Activated CD8-positive, alpha-beta memory T cell treated with anti-CD3 and anti-CD28 coated beads, Interleukin-2, amount 50 U/mL, for 1 hour (primary cell): ENCODE data around the gene PCSK2.

Source experiments
- DNase-seq: peaks from one replicate; pipeline ENCODE4 v3.0.0-alpha.2; 2020; ENCODE audit errors: extremely low read depth

The PCSK2 gene

DNA sequence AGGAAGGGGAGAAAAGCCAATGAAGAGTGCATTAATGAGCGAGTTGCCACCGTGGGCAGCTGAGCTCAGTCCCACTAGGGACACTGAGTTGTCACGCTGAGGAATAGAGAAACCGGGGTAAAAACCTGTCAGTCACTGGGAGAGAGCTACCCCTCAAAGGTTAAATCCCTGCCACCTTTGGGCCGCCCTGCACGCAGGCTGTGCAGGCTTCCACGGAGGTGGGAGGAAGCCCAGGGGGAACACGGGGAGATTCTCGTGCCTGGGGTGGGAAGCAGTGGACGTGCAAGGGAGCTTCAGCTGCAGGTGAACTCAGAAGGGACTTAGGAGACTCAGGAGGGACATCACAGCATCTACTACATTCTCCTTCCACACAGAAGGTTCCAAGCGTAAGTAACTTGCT is 253.9 kb downstream of the PCSK2 start:
- DNase-seq: no peak

DNA sequence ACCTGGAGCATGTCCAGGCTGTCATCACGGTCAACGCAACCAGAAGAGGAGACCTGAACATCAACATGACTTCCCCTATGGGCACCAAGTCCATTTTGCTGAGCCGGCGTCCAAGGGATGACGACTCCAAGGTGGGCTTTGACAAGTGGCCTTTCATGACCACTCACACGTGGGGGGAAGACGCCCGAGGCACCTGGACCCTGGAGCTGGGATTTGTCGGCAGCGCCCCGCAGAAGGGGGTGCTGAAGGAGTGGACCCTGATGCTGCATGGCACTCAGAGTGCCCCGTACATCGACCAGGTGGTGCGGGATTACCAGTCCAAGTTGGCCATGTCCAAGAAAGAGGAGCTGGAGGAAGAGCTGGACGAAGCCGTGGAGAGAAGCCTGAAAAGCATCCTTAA is 254.8 kb downstream of the PCSK2 start:
- no peak for DNase-seq

GRCh38 chr20:17482536-17482935 is 255.7 kb downstream of the PCSK2 start:
- no peak for DNase-seq

- DNase-seq: no peak
Observed at GRCh38 chr20:17485017-17485416, 258.2 kb downstream of the PCSK2 start.

DNA sequence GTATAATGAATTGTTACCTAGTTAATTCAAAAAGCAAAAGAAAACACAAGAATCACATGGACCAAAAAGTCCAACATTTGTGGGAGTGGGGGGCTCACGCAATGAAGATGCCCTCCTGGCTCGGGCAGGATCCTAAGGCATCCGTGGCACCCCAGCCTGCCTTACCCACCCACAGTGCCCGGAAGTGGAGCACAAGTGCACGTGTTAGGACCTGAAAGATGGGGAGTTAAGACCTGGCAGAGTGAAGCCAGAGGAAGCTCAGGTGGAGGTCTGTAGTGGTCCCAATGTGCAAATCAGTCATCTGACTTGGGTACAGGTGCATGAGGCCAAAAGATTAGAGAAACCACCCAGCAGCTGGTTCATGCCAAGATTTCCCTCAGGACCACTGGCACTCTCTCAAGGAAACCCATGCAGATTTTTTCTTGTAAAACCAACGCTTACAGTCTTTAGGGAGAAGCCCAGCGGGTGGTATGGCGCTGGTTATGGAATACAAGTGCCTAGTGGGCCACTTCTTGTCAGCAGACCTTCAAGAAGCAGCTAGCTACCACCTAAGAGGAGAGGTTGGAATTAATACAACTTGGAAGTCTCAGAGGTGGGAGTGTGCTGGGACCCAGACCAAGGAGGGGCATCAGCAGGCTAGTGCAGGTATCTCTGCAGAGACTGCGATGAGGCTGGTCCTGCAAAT is 262.2 kb downstream of the PCSK2 start:
- DNase-seq: no peak

GRCh38 chr20:17490501-17490900 is 263.7 kb downstream of the PCSK2 start:
- DNase-seq: no peak

- DNase-seq: no peak
Observed at GRCh38 chr20:17491041-17491440, 264.2 kb downstream of the PCSK2 start.

GRCh38 chr20:17491488-17491887 is 264.6 kb downstream of the PCSK2 start:
- no peak for DNase-seq

- DNase-seq: no peak
Observed at GRCh38 chr20:17493173-17493572, 266.3 kb downstream of the PCSK2 start.

DNA sequence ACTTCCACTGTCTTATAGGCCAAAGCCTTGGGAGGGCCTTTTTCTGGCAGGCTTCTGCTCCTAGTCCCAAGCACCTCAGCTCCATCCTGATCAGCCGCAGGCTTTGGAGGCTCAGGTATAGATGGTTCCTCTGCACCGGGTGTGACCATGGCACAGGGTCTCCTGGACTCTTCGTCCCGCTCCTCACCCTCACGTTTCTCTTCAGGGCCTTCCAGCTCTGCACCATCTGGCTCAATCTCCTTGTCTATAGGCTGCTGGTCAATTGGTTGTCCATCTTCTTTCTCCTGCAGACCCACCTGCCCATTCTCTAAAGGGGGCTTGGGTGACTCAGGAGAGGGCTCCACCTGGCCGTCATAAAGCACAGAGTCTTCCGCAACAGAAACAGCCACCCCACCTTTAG is 267.4 kb downstream of the PCSK2 start:
- no peak for DNase-seq

- DNase-seq: no peak
Observed at GRCh38 chr20:17495826-17496225, 269.0 kb downstream of the PCSK2 start.

DNA sequence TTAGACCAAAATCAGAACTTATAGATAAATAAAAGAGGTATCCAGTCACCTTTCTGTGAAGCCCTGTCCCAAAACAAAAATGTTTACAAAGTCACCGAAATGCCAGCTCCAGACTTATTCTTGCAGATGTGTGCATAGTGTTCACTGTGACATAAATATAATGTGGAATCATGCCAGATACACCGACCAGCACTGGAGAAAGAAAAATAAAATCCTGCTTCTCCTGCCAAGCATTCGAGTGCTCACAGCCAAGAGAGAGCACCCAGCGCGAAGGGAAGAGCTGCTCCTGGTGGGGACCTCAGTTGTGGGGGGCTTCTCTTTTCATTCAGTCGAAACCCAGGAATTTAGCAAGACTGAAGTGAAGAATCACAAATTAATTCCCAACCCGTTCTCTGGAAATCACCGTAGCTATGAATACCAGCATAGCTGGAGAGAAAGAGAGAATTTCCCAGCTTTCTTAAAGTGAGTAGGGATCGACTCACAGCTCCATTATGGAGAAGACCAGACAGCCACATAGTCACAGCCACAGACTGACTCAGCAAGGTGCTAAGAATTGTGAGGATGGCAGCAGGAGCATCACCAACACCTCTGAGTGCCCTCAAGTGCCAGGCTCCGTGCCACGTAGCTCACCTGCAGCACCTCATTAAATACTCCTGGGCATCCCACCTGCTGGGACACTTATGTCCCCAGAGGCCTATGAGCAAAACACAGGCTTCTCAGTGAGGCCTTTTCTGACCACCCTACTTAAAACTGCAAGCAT is 271.2 kb downstream of the PCSK2 start:
- no peak for DNase-seq

DNA sequence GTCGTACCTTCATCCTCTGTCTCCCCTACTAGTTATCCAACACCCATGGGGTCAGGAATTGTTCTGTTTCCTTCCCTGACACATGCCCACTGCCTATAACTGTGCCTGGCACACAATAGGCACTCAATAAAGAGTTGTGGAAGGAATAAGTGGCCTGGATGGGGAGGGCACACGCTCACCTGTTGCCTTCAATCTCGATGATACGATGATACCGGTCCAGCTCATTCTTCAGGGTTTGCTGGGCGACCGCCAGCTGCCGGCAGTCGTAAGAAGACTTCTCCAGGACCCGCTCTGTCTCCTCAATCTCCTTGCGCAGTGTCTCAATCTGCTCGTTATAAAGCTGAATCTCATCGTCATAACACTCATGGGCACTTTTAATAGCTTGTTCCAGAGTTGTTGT is 271.8 kb downstream of the PCSK2 start:
- DNase-seq: no peak

- DNase-seq: no peak
Observed at GRCh38 chr20:17499041-17499440, 272.2 kb downstream of the PCSK2 start.

GRCh38 chr20:17500271-17500670 is 273.4 kb downstream of the PCSK2 start:
- DNase-seq: no peak

- no peak for DNase-seq
Observed at GRCh38 chr20:17500826-17501225, 274.0 kb downstream of the PCSK2 start.

- no peak for DNase-seq
Observed at GRCh38 chr20:17501701-17502100, 274.9 kb downstream of the PCSK2 start.

GRCh38 chr20:17502105-17502504 is 275.3 kb downstream of the PCSK2 start:
- DNase-seq: no peak

DNA sequence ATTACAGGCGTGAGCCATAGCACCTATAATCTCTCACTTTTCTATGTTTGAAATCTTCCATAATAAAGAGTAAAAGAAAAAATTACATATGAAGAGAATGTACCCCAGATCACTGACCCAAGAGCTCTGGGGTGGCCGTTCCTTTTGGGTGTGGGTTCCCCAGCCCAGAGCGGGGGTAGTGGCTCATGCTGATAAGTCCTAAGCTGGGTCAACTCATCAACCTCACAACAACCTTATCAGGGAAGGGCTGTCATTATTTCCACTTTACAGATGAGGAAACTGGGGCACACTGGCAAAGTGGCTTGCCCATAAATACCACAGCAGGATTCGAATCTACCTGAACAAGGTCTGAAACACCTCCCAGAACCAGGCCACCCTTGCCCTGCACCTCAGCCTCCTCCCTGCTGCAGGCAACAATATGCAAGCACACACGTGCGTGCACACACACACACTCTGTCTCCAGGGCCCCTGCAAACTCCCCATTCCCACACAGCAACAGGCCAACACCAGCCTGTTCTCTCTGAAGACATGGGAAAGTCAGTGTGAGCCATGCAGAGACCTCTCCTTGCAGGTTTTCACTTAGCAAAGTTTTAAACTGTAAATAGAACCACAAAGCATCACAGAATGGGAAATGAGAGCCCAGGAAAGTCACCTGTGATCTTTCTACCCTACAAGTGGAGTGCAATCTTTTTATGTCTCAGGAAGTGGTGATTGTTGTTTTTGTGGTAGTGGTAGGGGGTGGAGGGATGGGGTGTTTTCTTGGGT is 276.6 kb downstream of the PCSK2 start:
- no peak for DNase-seq

DNA sequence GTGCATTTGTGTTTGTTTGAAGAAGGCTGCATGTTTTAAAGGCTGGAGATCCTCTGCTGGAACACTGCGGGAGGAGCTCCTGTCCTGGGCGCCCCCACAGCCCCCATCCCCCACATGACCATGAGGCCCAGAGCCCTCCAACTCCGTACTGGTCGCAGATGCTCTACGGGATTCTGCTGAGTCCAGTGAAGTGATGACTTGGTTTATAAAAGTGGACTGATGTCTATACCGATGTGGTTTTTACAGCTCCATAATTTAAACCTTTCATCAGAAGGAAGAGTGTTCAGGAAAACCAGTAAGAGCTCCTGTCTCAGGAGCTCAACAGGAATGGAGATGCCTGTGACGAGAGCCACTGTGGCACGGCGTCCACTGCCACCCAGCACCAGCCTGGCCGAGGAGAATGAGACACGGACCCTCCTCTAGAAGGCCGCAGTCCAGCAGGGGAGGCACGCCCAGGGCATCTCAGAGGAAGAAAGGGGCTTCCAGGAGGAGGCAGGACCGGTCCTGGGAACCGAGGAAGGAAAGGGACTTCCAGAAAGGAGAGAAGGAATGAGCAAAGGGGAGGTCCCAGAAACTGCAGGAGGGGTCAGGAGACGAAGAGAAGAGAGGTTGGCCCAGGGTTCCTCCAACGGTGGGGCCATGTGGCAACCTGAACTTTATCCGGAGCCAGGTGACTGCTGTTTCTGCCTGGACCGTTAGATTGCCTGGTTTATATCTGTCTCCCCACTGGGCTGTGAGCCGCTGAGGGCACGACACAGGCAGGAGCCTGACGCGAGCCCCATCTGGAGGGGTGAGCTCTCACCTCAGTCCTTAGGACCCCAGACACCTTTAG is 277.4 kb downstream of the PCSK2 start:
- DNase-seq: no peak

GRCh38 chr20:17504898-17505635 is 278.2 kb downstream of the PCSK2 start:
- no peak for DNase-seq
